Measurements from ENCODE around the gene APP. TPM values are rescaled to one million over a fixed set of nuclear protein-coding genes. Genes with fewer than 3 reads are reported as not detected.

The APP gene
- total RNA-seq, 1 donor from 2014 or later: 356 TPM

DNA sequence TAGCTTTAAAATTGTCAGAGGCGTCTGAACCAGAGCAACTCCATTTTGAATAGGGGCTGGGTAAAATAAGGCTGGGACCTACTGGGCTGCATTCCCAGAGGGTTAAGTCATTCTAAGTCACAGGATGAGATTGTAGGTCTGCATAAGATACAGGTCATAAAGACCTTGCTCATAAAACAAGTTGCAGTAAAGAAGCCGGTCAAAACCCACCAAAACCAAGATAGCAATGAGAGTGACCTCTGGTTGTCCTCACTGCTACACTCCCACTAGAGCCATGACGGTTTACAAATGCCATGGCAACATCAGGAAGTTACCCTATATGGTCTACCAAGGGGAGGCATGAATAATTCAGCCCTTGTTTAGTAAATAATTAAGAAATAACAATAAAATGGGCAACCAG, 292.2 kb downstream of the APP start:
- no peak for ATAC-seq

DNA sequence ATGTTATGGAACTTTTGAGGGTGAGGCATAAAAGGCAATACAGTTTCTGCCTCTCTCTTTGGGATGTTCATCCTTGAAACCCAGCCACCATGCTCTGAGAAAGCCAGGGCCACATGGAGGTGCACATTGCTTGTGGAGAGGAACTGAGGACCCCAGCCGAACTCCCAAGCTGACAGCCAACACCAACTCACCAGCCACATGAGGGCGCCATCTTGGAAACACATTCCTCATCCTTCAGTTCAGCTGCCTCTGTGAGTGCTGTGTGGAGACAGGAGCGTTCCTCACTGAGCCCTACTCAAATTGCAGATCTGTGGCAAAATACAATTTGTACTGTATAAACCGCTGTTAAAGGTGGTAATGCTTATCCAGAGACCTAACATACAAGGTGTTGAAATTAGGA, 298.3 kb downstream of the APP start:
- no peak for DNase-seq
- intact Hi-C loops (cut with micrococcal nuclease): no loop called here
- no peak for ATAC-seq

More for the DNA sequence above, 292.2 kb downstream of the APP start:
- DNase-seq: no peak
- intact Hi-C loops (cut with micrococcal nuclease): no loop called here

DNA sequence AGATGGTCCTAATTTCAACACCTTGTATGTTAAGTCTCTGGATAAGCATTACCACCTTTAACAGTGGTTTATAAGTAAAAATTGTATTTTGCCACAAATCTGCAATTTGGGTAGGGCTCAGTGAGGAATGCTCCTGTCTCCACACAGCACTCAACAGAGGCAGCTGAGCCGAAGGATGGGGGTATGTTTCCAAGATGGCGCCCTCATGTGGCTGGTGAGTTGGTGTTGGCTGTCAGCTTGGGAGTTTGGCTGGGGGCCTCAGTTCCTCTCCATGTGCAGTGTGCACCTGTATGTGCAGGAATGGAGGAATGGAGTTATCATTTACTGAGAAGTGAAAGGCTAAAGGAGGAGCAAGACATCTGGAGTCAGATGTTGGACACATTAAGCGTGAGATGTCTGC, 299.0 kb downstream of the APP start:
- intact Hi-C loops (cut with micrococcal nuclease): no loop called here

DNA sequence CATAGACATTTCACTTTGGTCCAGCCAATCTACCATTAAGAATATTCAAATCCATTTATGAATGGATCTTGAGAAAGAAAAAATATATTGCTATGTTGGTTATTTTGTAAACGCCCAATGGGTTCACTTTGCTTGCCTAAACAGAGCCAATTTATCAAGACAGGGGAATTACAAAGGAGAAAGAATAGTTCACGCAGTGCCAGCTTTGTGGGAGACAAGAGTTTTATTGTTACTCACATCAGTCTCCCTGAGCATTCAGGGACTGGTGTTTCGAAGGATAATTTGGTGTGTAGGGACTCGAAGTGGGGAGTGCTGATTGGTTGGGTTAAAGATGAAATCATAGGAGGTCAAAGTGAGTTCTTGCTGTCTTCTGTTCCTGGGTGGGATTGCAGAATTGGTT, 300.5 kb downstream of the APP start:
- no peak for ATAC-seq
- no peak for DNase-seq
- intact Hi-C loops (cut with micrococcal nuclease): no loop called here

More for the DNA sequence above, 299.0 kb downstream of the APP start:
- no peak for DNase-seq
- ATAC-seq: no peak

DNA sequence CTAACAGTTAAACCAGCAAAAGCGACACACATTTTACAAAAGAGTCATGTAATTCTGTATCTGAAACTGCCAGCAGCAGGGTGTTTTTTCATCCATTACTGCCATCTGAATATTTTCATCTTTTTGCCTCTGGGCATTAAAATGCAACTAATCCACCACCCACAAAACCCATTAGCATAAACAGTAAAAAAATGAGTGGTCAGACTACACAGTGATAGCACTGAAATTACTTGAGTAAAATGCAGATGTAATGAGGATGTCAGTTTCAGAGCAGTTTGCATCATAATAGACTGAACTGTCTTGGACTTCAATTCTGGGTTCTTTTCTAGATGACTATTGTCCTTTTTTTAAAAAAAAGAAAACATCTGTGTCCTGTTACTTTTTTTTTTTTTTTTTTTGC, 303.5 kb downstream of the APP start:
- DNase-seq (no peak), ATAC-seq (no peak)
- intact Hi-C loops (cut with micrococcal nuclease): no loop called here

DNA sequence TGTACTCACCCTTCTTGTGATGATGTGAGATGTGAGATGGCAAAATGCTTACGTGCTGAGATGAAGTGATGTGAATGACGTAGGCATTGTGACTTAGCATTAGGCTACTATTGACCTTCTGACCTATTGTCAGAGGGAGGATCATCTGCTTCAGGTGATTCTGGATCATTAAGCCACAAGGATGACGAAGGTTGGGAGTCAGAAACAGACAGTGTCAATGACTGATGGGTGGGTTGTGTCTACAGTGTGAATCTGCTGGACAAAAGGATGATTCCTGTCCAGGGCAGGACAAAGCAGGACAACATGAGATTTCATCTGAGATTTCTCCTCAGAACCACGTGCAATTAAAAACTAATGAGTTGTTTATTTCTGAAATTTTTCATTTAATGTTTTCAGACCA, 306.8 kb downstream of the APP start:
- intact Hi-C loops (cut with micrococcal nuclease): no loop called here
- ATAC-seq: no peak
- no peak for DNase-seq

DNA sequence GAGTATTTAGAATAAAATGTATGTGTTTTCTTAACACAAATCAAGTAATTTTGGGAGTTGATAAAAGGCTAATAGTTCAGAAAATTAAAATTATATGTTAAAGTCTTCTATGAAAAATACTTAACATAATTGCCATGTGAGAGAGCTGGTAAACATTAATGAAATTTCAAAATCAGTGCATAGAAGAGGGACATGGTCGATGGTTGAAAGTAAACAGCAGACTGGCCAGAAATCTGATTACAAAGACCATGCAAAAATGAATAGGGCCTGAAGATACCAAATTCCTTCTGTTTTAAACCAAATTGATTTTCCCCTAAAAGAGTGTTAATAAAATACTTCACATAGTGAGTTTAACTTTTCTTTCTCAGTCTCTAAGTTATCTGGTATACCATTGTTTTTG, 307.5 kb downstream of the APP start:
- ATAC-seq: no peak
- intact Hi-C loops (cut with micrococcal nuclease): no loop called here
- DNase-seq: no peak

DNA sequence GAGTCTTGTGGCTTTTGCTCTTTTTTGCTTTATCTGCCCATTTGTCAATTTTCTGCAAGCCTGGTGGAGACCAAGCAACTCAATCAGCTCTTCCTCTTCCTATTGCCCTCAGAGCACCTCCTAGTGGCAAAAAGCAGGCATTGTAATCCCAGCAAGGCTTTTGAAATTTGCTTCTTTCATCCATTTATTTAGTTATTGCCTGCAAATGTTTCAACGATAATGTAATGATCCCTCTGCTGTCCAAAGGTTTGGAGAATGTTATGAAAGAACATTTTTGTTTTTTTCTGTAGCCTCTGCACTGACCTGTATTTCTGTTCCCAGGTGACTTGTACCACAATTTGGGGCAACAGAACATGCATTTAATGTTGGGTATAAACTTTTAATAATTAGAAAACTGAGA, 308.0 kb downstream of the APP start:
- DNase-seq (no peak), ATAC-seq (no peak)
- intact Hi-C loops (cut with micrococcal nuclease): no loop called here

DNA sequence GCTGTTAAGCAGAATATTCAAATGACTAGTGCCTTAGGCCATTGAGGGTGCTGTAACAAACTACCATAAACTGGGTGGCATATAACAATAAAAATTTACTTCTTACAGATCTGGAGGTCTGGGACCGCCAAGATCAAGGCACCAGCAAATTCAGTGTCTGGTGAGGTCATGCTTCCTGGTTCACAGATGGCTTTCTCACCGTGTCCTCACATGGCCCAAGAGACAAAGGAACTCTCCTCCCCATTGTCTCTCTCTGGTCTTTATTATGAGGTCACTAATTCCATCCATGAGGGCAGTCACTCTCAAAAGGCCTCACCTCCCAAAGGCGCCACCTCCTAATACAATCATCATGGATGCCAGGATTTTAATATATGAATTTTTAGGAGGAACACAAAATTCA, 308.5 kb downstream of the APP start:
- no peak for ATAC-seq
- no peak for DNase-seq
- intact Hi-C loops (cut with micrococcal nuclease): no loop called here

DNA sequence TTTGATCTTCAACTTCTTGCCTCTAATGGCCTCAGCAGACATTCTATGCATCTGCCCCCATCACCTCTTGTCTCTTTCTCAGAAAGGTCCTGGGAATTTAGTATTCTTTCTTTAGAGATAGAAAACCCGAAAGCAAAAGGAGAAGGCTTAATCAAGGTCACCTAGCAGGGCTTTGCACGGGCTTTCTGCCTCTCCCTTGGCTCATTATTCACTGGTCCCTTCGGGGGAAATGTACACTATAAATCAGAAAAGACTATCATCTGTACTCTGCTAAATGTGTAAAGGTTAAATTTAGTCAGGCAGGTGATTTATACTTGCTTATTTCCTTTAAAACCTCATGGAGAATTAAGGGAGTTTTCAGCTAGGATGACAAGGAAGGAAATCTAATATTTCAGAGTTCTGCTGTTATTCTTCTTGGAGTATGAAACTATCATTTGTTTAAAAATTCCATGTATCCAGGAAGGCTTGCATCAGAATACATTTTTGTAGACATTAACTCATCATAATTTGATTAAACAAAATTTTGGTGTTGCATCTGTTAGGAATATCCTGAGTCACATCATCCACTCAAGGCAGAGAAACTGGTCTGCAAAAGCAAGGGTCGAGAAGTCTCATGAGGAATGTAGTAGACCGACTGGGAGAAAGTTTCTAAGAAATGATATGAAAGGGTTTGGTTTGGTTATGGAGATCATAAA, 311.2 kb downstream of the APP start:
- ATAC-seq (no peak), DNase-seq (no peak)
- intact Hi-C loops (cut with micrococcal nuclease): no loop called here

DNA sequence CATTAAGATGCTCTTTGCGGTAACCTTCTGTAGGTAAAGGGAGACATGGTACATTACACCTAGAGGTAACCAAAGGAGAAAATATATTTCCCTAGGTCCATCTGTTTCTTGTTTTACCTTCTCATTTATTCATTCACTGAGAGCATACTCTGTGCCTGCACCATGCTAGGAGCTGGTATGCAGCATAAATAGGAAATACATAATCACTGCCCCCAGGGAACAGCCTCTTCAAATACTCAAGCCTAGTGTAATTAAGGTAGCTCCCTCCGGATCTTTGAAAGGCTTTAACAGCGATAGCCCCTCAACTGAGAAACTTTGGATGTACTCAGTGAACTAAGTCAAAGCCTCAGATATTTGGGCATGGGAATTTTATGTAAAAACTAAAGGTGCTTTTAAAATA, 312.2 kb downstream of the APP start:
- intact Hi-C loops (cut with micrococcal nuclease): no loop called here
- DNase-seq: no peak
- ATAC-seq: no peak

DNA sequence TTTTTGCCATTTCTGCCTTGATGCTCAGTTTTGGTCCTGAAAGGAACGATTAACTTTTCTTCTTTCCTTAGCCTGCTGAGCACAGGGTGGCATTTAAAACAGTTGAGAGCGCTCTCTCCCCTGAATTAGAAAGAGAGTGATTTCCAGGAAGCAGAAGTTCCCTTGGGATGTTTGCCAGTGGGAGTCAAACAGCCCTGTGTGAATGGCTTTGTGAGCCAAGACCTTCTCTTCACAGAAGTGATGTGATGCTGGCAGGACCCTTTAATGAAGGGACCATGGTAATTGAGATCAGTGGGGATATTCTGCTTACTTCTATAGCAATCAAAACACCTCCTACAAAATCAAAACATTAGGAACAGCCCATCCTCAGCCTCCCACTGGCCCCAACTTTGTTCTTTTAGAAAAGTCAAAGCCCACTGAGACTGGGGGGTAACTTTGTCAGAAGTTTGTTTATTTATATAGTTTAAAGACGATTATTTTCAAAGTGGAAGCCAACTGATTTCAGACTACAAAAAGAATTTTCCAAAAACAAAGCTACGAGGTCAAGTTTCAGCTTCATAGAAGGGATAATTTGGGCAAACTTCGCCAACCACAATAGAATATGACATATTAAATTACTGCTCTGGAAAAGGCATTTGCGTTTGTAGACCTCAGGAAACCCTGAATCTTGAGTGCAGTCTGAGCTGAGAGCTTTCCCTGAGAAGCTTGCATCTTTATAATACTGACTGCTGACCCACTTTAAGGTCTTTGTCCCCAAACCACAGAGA, 313.1 kb downstream of the APP start:
- no peak for DNase-seq
- intact Hi-C loops (cut with micrococcal nuclease): no loop called here
- ATAC-seq: no peak

DNA sequence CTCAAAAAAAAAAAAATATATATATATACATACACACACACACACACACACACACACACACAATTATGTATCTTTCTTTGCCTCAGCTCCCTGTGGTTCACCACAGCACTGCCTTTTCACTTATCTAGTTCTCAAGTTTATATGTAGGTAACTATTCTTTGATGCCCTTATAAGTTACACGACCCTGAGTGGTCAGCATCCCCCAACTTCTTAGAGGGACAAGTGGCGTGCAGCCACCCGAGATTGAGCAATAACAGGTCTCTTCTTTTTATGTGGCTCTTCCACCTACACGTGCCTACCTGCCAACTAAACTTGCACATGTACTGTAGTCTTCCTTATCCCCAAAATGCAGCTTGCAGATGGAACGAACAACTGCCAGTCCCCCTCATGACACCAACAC, 315.0 kb downstream of the APP start:
- ATAC-seq: no peak
- no peak for DNase-seq
- intact Hi-C loops (cut with micrococcal nuclease): no loop called here

DNA sequence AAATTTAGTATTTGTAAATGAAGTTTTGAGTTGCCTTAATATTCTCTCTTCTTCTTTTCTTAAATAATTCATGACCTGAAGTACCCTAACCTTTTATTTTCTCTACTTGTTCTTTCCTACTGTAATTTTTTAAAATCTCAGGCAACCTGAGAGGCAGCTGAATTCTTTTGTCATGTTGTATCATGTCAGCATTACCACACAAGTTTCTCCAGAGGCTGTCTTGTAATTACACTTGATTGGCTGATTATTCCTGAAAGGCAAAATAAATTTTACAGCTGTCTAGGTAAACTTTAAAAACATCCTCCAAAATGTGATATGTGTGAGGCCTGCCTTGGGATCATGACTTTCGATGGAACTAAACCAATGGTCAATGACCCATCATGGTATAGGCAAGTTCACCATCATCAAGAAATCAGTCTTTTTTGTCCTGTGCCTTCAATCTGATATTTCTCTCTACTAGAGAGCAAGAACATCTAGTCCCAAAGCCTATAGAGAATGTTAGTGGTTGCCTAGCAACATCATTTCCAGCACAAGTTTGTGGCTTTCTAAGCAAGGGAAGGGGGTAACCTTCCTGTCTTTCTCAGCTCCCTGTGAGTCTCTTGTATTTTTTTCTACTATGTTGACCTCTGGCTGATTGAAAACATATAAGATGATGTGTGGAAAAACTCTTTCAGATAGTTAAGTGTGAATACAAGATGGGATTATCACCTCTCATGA, 320.3 kb downstream of the APP start:
- no peak for DNase-seq
- intact Hi-C loops (cut with micrococcal nuclease): no loop called here
- ATAC-seq: no peak

DNA sequence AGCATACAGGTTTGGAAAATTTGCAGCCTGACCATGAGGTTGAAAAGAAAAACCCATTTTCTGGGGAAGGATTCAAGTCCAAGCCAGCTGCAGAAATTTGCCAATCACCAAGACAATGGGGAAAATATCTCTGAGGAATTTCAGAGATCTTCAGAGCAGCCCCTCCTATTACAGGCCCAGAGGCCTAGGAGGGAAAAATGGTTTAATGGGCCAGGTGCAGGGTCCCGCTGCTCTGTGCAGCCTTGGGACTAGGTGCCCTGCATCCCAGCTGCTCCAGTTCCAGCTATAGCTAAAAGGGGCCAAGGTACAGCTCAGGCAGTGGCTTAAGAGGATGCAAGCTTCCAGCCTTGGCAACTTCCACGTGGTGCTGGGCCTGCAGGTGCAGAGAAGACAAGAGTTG, 322.3 kb downstream of the APP start:
- ATAC-seq (no peak), DNase-seq (no peak)
- intact Hi-C loops (cut with micrococcal nuclease): no loop called here

DNA sequence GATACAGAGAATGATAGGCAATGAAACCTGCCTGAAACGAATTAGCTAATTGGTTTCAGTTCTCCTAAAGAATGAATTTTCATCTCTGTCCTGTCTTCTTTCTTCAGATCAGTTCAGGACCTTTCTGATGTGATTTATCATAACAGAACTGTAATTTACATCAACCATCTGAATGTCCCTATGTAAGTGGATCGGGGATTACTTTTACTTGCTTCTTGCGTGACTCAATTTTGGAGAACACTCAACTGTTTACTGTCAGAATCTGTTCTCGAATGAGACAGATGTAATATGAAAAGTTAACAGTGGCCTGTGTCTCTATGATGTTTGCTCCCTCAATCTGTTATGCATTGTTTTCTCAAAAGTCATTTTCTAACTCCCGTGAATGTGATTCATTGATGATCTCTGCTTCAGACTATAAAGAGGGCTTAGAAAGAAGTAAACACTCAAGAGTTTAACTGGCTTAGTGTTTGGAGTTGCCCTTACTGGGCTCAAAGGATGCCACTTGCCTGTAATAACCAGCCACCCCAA, 324.8 kb downstream of the APP start:
- intact Hi-C loops (cut with micrococcal nuclease): no loop called here
- DNase-seq (no peak), ATAC-seq (no peak)

DNA sequence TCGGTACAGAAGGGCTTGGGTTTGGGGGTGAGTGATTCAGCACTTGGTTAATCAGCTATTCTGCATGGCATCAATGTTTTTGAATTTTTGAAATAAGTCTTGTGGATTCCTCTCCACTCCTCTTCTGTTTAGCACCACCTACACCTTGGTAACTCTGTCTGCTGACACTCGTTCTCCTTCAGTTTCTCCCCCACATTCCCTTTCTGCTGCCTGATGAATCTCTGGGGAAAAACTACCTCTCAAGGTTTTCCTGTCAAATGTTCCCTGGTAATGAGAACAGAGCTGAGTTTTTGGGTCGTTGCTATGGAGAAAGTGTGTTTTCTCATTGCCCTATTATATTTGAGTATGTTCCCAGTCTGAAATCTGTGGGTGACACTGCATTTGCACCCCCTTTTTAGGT, 327.6 kb downstream of the APP start:
- intact Hi-C loops (cut with micrococcal nuclease): no loop called here
- DNase-seq (no peak), ATAC-seq (no peak)

DNA sequence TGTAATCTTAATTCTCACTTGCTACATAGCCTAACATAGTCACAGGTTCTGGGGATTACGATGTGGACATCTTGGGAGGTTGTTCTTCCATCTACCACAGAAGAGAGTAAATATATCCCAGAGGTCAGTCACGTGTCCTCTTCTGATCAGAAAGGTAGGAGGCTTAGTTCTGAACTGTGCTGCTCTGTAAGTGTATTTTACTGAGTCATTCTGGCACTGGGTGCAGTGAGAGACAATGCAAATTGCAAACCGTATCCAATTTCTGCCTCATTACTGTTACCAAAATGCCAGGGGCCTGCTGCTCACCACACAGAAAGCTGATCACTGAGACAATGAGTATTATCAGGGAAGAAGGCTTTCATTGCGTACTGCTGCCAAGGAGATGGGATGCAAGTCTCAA, 331.8 kb downstream of the APP start:
- intact Hi-C loops (cut with micrococcal nuclease): no loop called here
- no peak for ATAC-seq

DNA sequence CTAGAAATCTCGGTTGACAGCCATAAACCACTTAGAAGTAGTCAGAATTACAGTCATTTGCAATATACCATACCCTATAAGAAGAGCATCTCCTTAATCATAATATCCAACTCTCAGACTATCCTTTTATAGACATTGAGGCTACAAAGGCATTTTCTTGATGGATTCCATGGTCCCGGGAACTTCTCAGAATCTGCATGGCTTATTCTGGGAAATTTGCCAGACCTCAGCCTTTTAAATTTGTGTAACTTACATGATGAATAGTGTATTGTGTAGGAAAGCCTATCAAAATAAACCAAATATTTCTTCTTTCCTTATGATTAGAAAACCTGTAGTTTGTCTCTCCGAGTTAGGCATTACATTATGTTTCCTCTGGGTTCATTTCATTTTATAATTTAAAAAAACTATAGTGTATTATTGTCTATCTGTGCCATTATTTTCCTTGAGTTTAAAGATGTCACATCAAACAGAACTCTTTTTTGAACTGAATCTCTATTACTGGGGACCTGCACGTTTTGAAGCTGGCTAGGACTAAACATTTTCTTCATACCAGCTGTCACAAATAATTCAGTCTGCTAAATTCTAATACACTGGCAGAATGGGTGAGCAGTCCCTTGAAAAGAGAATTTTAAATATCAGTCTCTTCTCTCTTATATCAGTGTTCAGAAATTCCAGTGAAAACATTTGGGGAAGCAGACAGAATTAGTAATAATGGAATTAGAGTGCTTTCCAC, 332.9 kb downstream of the APP start:
- intact Hi-C loops (cut with micrococcal nuclease): no loop called here
- ATAC-seq: no peak
- no peak for DNase-seq

More for the DNA sequence above, 331.8 kb downstream of the APP start:
- DNase-seq: no peak

DNA sequence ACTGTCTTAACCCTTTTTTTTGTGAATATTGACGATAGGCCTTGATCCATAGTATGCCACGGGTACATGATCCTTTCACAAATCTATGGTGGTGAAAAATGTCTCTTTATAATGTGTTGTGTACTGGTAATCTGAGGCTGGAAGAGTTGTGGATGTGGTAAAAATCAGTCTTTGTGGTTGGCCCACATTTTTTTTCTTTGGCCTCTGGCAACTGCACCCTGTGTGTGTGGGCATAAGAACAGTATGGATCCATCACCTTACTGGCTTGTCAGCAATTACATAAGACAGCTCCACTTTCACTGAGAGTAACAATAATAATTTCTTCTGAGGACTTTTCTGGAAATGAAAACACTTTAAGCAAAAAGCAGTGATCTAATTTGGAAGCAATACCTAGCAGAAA, 334.2 kb downstream of the APP start:
- intact Hi-C loops (cut with micrococcal nuclease): no loop called here
- ATAC-seq: no peak
- DNase-seq: no peak
